ENCODE results near the gene WDR82. TPM values are rescaled to one million over a fixed set of nuclear protein-coding genes. Genes with fewer than 3 reads are reported as not detected.

Gene WDR82
- total RNA-seq, 1 donor from 2014 or later = 127 TPM

DNA sequence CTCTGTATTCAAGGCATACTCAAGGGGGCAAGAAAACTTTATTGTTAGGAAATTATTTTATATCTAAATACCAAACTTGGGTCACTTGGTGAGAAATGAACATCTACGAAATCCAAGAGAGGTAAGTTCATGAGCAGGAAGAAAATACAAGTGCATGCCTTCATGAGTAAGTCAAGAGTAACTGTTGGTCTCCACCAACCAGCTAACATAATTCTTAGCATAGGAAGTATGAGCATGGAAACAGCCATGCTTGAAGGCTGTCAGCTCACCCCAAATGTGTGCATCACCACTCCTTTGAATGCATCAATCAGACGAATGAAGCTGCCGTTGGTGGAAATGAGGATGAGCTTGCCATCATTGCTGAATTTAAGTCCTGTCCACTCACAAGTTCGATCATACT lies 19.0 kb downstream of the WDR82 start:
- intact Hi-C loops (cut with micrococcal nuclease) = no loop called here

- intact Hi-C loops (cut with micrococcal nuclease) = no loop called here
Observed at GRCh38 chr3:52259035-52259434, 19.4 kb downstream of the WDR82 start.

DNA sequence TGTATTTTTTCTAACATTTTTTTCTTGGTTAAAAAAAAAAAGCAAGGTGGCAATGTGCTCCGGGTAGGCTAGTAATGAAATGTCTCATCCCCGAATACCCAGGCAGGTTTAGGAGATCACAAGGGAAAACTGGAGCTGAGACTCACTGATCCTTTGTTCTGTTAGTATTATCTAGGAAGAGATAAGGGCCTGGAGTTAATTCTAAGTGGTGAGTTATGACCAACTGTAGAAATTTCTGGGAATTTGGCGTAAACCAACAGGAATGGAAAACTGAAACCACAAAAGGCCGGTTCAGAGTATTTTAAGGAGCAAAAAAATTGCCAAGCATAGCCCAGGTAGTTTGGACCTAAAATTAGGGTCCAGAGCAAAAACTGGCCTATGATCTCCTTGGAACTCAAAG lies 20.5 kb downstream of the WDR82 start:
- intact Hi-C loops (cut with micrococcal nuclease) = no loop called here

GRCh38 chr3:52256622-52257021 lies 21.8 kb downstream of the WDR82 start:
- intact Hi-C loops (cut with micrococcal nuclease) = no loop called here

GRCh38 chr3:52256159-52256558 lies 22.3 kb downstream of the WDR82 start:
- intact Hi-C loops (cut with micrococcal nuclease) = no loop called here

GRCh38 chr3:52254608-52255007 lies 23.8 kb downstream of the WDR82 start:
- intact Hi-C loops (cut with micrococcal nuclease) = no loop called here

DNA sequence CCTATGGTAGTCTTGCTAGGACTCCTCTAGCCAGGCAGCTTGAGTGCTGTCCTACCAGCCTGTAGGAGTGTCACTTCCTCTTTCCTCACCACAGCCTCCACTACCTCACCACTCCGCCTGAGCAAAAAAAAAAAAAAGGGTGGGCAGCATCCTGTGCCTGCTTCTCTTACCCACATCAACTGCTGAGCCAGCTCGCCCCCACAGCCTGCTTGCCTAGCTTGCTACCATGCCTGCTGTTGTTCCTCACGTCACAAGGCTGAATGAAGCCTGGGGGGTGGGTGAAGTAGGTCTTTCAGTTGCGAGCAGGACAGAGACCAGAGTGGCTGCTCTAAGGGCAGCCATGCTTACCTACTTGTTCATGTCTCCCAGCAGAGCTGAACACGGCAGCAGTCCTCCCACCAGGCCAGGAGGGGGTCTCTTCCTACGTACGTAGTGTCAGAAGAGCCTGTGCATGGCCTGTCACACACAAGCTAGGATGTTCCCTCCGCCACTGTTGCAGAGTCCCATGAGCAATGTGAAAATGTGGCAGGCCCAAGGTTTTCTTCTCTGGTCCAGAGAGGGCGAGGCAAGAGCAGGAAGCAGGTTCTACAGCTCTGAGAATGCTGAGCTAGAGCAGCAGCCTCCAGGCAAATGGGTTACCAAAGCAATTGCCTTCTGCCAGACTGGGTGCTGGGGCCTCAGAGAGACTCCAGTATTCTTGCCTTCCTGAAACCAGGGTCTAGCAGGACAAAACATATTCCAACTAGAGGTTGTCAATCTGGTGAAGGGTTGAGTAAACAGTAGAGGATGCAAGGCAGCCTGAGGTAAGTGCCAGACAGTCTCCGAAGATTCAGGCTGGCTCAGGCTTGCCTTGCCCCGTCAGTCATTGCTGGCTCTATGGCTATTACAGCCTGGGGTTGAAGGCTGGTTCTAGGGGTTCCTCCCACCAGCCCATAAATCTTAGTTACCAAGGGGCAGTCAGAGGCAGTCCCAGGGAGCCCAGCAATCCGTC lies 24.8 kb downstream of the WDR82 start:
- intact Hi-C loops (cut with micrococcal nuclease) = loop anchor here (1.0 kb wide), 6 partner anchors 8 to 196 kb away; partner anchors contain the start of genes PPM1M, TWF2 and WDR82

- intact Hi-C loops (cut with micrococcal nuclease) = no loop called here
Observed at GRCh38 chr3:52250122-52250521, 28.3 kb downstream of the WDR82 start.

GRCh38 chr3:52249683-52250082 lies 28.8 kb downstream of the WDR82 start:
- intact Hi-C loops (cut with micrococcal nuclease) = no loop called here

GRCh38 chr3:52248816-52249547 lies 29.5 kb downstream of the WDR82 start:
- intact Hi-C loops (cut with micrococcal nuclease) = no loop called here

DNA sequence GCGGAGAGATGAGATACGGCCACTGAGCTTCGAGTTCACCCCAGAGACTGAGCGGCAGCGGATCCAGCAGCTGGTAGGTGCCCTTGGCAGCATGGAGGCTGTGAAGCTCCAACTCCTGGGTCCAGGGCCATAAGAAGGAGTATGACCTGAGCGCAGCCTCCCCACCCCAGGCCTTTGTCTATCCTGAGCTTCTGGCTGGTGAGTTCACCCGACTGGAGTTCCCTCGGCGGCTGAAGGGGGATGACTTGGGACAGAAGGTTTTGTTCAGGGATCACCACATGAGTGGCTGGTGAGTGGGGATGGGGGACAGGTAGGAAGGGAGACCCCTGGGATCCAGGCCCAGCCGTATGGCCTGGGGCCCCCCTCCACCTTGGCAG lies 30.3 kb downstream of the WDR82 start:
- intact Hi-C loops (cut with micrococcal nuclease) = no loop called here

- intact Hi-C loops (cut with micrococcal nuclease) = no loop called here
Observed at GRCh38 chr3:52247409-52248164, 30.9 kb downstream of the WDR82 start.

GRCh38 chr3:52246728-52247408 lies 31.6 kb downstream of the WDR82 start:
- intact Hi-C loops (cut with micrococcal nuclease) = no loop called here

GRCh38 chr3:52246264-52246620 lies 32.2 kb downstream of the WDR82 start:
- intact Hi-C loops (cut with micrococcal nuclease) = no loop called here

DNA sequence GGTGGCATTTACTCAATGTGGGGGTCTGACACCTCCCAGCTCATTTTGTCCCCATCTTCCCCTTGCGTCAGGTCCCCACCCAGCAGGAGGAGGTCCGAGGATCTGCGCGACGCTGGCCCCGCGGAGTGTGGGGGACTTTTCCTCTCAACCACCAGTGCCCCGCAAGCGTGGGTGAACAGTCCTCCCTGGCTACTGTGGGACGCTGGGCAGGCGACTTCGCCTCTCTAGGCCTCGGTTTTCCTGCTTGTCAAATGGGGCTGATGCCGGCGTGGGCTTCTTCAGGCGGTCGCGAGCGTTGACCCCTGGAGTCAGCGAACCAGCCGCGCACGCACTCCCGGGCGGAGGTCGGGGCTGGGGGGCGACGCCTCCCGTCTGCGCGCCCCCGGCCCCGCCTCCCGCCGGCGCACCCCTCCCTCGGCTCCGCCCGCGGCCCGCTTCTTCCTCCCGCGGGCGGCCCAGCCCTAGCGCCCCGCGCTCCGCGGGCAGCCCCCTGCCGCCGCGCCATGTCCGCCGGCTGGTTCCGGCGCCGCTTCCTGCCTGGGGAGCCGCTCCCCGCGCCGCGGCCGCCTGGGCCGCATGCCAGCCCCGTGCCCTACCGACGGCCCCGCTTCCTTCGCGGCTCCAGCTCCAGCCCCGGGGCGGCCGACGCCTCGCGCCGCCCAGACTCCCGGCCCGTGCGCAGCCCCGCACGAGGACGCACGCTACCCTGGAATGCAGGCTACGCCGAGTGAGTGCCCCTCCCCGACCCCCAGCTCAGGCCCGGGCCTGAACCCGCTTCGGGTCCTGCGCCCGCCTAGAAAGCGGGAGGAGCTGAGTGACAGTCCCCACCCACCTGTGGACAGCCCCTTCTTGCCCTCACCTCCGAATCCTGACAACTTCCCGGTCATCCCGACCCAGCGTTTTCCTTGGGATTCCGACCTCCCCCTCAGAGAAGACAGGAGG lies 32.9 kb downstream of the WDR82 start, which contains the start of gene PPM1M:
Gene PPM1M (plus strand): TSS at position 438 of the 942 bp plus-strand sequence. CDS start 66 bp downstream, at position 504.
- intact Hi-C loops (cut with micrococcal nuclease) = loop anchor here (1.0 kb wide), 1 partner anchor 8 kb away; no protein-coding TSS in a partner anchor

- intact Hi-C loops (cut with micrococcal nuclease) = no loop called here
Observed at GRCh38 chr3:52243791-52244628, 34.4 kb downstream of the WDR82 start.

GRCh38 chr3:52242039-52242438 lies 36.4 kb downstream of the WDR82 start:
- intact Hi-C loops (cut with micrococcal nuclease) = no loop called here

GRCh38 chr3:52240886-52241370 lies 37.5 kb downstream of the WDR82 start:
- intact Hi-C loops (cut with micrococcal nuclease) = loop anchor here (2.0 kb wide), 1 partner anchor 296 kb away; the partner anchor contains the start of gene UQCC5
